ENCODE results near the gene AGPAT1. TPM values are rescaled to one million over a fixed set of nuclear protein-coding genes. Genes with fewer than 3 reads are reported as not detected.

AGPAT1 gene
- polyA plus RNA-seq, 1 donor (not counting 4 experiments of a cell fraction or from before 2014, with no cell fraction given): 46.4 TPM

DNA sequence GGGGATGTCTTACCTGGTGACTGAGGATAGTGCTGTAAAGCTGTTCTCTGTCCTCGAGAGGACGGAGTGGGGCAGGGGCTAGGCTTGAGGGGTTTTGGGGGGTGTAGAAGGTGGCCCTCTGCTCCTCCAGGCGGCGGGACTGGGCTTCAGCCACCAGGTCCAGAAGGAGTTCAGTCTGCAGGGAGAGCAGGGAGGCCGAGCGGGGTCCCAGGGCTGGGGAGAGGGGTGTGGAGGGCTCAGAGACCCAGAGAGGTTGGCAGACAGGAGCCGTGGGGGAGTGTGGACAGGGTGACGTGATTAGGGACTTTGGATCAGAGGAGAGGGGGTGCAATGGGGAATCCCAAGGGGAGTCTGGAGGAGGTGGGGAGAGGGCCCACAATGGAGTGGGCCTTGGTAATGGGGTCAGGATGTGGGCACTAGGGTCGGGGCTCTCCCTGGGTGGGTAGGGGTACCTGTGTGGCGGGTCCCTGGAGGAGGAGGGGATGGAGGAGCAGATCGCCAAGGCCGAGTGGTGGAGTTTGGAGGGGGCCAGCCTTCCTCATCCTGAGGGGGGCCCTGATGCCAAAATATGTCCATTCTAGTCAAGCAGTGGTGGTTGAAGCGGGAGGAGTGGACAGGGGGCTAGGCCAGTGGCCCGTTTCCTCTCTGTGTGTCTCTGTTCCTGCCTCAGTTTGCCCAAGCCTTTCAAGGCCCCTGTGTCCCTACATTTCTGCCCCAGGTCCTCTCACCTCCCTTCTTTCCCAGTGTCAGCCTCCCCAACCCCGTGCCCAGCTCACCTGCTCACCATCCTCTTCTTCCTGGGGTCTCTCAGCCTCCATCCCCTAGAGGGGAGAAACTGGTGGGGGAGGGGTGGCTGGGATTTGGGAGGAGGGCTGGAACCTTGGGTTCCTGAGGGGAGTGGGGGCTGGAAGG lies 16.1 kb upstream of the AGPAT1 start:
- no peak for TF ChIP-seq EZH2 (IDR thresholded peaks at IDR 0.05; ENCODE audit: low read length)
- TF ChIP-seq, protein P1, sequence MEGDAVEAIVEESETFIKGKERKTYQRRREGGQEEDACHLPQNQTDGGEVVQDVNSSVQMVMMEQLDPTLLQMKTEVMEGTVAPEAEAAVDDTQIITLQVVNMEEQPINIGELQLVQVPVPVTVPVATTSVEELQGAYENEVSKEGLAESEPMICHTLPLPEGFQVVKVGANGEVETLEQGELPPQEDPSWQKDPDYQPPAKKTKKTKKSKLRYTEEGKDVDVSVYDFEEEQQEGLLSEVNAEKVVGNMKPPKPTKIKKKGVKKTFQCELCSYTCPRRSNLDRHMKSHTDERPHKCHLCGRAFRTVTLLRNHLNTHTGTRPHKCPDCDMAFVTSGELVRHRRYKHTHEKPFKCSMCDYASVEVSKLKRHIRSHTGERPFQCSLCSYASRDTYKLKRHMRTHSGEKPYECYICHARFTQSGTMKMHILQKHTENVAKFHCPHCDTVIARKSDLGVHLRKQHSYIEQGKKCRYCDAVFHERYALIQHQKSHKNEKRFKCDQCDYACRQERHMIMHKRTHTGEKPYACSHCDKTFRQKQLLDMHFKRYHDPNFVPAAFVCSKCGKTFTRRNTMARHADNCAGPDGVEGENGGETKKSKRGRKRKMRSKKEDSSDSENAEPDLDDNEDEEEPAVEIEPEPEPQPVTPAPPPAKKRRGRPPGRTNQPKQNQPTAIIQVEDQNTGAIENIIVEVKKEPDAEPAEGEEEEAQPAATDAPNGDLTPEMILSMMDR (optimal IDR thresholded peaks at IDR 0.05 in 1 of 3, IDR thresholded peaks at IDR 0.05 in 1 of 3, conservative IDR thresholded peaks at IDR 0.05 in 1 of 3; ENCODE audit: extremely low read depth in 1 of 3, insufficient read depth in 2 of 3, low read length in 3 of 3): no peak
- peaks cover 5 to 6% of the 10 kb centered on the region in 2 experiments for H3K36me3 ChIP-seq (ENCODE audit: control insufficient read depth in 2 of 2, extremely low read depth in 1 of 2, insufficient read depth in 2 of 2, low read length in 2 of 2)
- peak overlapping the region; percentile 19 for H2AFZ ChIP-seq (ENCODE audit: control insufficient read depth, low read length)
- FAIRE-seq (no peak), DNase-seq (ENCODE audit: low read depth, low spot score) (no peak)
- peaks cover 12% of the 10 kb centered on the region for H3K79me2 ChIP-seq (ENCODE audit: control insufficient read depth, insufficient read depth, low read length)
- peak overlapping the region; percentile 58 for H3K4me2 ChIP-seq (ENCODE audit: control insufficient read depth, extremely low read depth, insufficient read depth, low read depth, low read length)
- peaks cover 33% of the 10 kb centered on the region for H3K4me1 ChIP-seq (ENCODE audit: control insufficient read depth, extremely low read depth, insufficient read depth, low read length)
- H3K9me1 ChIP-seq (ENCODE audit: control insufficient read depth, extremely low read depth, insufficient read depth, low read length): no peaks in the 10 kb centered on the region
- H3K9ac ChIP-seq (ENCODE audit: control insufficient read depth, extremely low read depth, insufficient read depth, low read length): no peak overlapping the region
- H4K20me1 ChIP-seq (ENCODE audit: control insufficient read depth, extremely low read depth, insufficient read depth, low read length): no peaks in the 10 kb centered on the region
- H3K4me3 ChIP-seq (ENCODE audit: control insufficient read depth in 2 of 3, extremely low read depth in 1 of 3, insufficient read depth in 2 of 3, low read depth in 1 of 3, low read length in 3 of 3): no peak overlapping the region
- no peaks in the 10 kb centered on the region for H3K27me3 ChIP-seq (ENCODE audit: control insufficient read depth, extremely low read depth, insufficient read depth, low read length)
- H3K27ac ChIP-seq (ENCODE audit: control insufficient read depth, insufficient read depth, low read length): peak overlapping the region; percentile 40
- H3K9me3 ChIP-seq (ENCODE audit: control insufficient read depth, low read depth, low read length): no peaks in the 10 kb centered on the region
- dilution Hi-C loops (cut with MboI; ENCODE audit: extremely low pct_ligation_motif_present, low sequenced_read_pairs): no loop called here

DNA sequence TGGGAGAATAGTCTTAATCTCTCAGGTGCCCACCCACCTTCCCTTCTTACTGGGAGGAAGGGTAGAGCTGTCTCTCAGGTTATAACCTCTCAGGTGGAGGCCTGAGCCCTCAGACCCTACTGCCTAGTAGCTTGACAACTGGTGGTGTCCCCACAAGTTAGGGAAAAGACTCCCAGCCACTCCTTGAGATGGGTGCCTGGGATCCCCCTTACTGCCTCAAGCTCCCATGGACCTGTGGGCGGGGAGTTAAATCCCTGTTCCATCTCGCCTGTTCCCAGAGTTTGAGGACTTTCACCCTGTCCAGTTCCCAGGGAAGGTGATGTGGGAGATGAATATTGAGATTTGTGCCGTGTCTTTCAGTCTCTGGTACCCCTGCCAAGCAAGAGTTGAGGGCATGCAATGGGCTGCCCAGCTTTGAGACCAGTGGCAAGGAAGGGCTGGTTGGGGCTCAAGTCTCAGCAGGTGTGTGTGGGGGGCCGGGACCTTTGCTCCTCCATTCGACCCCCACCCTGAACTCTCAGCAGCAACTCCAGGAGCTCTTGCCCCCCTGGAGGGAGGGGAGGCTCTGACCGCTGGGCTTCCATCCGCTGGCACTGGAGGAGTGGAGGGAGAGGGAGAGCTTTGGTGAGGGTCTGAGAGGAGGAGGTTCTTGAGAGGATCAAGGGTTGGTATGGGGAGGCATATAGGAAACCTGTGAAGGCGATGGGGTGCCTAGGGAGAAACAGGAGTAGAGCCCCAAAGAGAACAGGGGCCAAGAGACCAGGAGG lies 15.2 kb upstream of the AGPAT1 start:
- peaks cover 27% of the 10 kb centered on the region for H3K4me1 ChIP-seq (ENCODE audit: control insufficient read depth, extremely low read depth, insufficient read depth, low read length)
- peaks cover 8 to 12% of the 10 kb centered on the region in 2 experiments for H3K36me3 ChIP-seq (ENCODE audit: control insufficient read depth in 2 of 2, extremely low read depth in 1 of 2, insufficient read depth in 2 of 2, low read length in 2 of 2)
- H4K20me1 ChIP-seq (ENCODE audit: control insufficient read depth, extremely low read depth, insufficient read depth, low read length): no peaks in the 10 kb centered on the region
- dilution Hi-C loops (cut with MboI; ENCODE audit: extremely low pct_ligation_motif_present, low sequenced_read_pairs): no loop called here
- H3K9ac ChIP-seq (ENCODE audit: control insufficient read depth, extremely low read depth, insufficient read depth, low read length): no peak overlapping the region
- H3K27me3 ChIP-seq (ENCODE audit: control insufficient read depth, extremely low read depth, insufficient read depth, low read length): no peaks in the 10 kb centered on the region
- peak overlapping the region; percentile 13 for H3K4me2 ChIP-seq (ENCODE audit: control insufficient read depth, extremely low read depth, insufficient read depth, low read depth, low read length)
- no peaks in the 10 kb centered on the region for H3K9me1 ChIP-seq (ENCODE audit: control insufficient read depth, extremely low read depth, insufficient read depth, low read length)
- no peak overlapping the region for H2AFZ ChIP-seq (ENCODE audit: control insufficient read depth, low read length)
- H3K9me3 ChIP-seq (ENCODE audit: control insufficient read depth, low read depth, low read length): no peaks in the 10 kb centered on the region
- H3K4me3 ChIP-seq (ENCODE audit: control insufficient read depth in 2 of 3, extremely low read depth in 1 of 3, insufficient read depth in 2 of 3, low read depth in 1 of 3, low read length in 3 of 3): no peak overlapping the region
- peaks cover 12% of the 10 kb centered on the region for H3K79me2 ChIP-seq (ENCODE audit: control insufficient read depth, insufficient read depth, low read length)
- TF ChIP-seq, protein P1 (optimal IDR thresholded peaks at IDR 0.05 in 1 of 3, IDR thresholded peaks at IDR 0.05 in 1 of 3, conservative IDR thresholded peaks at IDR 0.05 in 1 of 3; ENCODE audit: extremely low read depth in 1 of 3, insufficient read depth in 2 of 3, low read length in 3 of 3): no peak
- TF ChIP-seq EZH2 (IDR thresholded peaks at IDR 0.05; ENCODE audit: low read length): no peak
- peak overlapping the region; percentile 84 for H3K27ac ChIP-seq (ENCODE audit: control insufficient read depth, insufficient read depth, low read length)
- FAIRE-seq (no peak), DNase-seq (ENCODE audit: low read depth, low spot score) (no peak)

All from keratinocyte (primary cell).